Activated effector memory CD4-positive, alpha-beta T cell treated with anti-CD3 and anti-CD28 coated beads, Interleukin-2, amount 50 U/mL, for 16 hours (primary cell): Measurements from ENCODE around the gene THEM4.
"Not testable (repeated sequence)": the region's sequence is repeated elsewhere in the genome, so short reads cannot be mapped to it uniquely, and the experiment has no call there.

Experiments
- DNase-seq: peaks from one replicate; pipeline ENCODE4 v3.0.0-alpha.2; 2020

The THEM4 gene

DNA sequence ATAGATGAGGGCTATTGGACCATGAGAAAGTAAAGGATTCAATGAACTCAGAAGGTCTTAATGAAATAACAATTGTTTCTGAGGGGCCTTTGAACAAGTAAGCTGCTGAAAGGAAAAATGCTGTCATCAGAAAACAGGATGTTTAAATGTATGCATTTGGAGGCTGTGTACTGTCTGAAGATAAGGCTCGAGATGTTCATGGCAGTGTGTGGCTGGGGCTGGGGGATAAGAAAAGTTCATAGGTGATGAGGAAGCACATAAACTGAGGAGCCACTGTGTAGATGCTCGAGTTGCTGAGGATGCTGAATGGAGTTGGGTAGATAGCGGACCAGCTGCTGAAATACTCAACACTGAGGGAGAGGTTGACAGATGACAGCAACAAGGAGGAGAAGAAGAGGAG is 17.8 kb downstream of the THEM4 start:
- no peak for DNase-seq

DNA sequence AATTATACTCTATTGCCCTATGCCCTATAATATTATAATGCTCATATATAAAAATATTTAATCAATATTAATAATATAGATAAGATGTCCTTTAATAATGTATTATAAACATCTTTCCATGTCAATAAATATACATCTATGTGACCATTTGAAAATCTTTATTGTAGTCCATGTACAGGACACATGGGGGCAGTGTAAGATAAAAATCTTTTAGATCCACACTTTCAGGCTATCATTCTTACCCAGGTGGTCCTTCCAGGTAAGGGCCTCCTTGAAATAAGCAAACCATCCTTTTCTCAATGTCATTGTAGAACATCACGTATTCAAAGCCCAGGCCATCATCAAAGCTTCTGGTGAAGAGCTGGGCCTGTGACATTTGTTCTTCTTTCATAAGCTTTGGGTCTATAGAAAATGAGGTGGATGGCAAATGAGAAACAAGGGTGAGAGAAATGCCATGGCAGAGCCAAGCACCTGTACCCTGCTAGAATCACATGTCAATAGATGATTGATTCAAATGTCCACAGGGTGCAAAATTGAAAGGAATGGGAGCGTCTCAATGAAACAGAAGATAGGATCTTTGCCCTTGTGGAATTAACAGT is 20.2 kb downstream of the THEM4 start:
- DNase-seq: no peak

DNA sequence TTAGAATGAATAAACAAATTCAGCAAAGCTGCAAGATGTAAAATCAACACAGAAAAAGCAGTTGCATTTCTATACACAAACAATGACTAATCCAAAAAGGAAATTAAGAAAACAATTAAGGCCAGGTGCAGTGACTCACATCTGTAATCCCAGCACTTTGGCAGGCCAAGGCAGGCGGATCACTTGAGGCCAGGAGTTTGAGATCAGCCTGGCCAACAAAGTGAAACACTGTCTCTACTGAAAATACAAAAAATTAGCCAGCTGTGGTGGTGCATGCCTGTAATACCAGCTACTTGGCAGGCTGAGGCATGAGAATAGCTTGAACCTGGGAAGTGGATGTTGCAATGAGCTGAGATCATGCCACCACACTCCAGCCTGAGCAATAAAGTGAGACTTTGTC is 22.3 kb downstream of the THEM4 start:
- DNase-seq: no peak

DNA sequence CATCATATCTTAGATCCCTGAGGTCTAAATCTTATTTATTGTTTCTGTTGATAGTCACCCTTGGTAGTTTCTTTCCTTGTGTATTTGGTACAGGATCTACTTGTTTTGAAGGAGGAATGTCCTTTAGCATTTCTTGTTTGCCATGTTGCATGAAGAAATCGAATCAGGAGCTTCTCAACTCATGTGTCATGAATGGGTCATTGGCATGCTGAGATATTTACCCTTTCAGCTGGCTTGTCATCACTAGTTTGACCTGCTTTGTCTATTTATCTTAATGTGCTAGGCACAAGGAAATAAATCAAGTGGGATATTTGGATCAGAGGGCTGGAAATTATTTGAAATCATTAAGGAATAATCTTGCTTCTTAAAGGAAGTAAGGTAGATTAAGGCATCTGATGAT is 23.8 kb downstream of the THEM4 start:
- no peak for DNase-seq

- not testable (repeated sequence) for DNase-seq
Observed at GRCh38 chr1:151884879-151885278, 24.4 kb downstream of the THEM4 start.

- DNase-seq: not testable (repeated sequence)
Observed at GRCh38 chr1:151884445-151884844, 24.9 kb downstream of the THEM4 start.

- not testable (repeated sequence) for DNase-seq
Observed at GRCh38 chr1:151883898-151884297, 25.4 kb downstream of the THEM4 start.

GRCh38 chr1:151882918-151883317 is 26.4 kb downstream of the THEM4 start:
- not testable (repeated sequence) for DNase-seq

GRCh38 chr1:151882466-151882865 is 26.8 kb downstream of the THEM4 start:
- no peak for DNase-seq

- no peak for DNase-seq
Observed at GRCh38 chr1:151881479-151881878, 27.8 kb downstream of the THEM4 start.

DNA sequence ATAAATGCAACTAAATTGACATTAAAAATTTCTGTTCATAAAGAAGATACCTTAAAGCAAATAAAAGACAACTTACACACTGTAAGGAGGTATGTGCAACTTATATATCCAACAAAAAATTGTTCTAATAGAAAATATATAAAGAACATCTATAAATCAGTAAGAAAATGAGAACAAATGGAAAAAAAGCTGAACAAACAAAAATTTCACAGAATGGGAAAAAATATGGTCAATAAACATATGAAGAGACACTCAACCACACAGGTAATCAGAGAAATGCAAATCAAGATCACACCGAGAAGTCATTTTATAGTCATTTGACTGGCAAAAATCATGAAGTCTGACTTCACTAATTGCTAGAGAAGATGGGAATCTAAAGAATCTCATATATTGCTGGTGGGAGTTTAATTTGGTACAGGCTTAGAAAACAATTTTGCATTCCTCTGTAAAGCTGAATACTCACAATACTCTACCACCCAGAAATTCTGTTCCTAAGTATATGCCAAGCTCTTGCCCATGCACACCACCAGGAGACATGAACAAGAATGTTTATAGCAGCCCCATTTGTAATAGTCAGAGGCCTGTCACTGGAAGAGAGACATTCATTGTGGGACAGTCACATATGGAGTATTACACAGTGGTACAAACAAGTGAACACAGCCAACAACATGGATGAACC is 33.8 kb downstream of the THEM4 start:
- no peak for DNase-seq

DNA sequence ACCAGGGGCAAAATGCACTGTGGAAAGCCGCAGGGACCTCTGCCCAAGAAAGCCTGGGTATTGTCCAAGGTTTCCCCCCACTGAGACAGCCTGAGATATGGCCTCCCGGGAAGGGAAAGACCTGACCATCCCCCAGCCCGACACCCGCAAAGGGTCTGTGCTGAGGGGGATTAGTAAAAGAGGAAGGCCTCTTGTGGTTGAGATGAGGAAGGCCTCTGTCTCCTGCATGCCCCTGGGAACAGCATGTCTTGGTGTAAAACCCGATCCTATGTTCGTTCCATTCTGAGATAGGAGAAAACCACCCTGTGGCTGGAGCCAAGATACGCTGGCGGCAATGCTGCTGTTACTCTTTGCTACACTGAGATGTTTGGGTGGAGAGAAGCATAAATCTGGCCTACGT is 36.5 kb downstream of the THEM4 start:
- DNase-seq: not testable (repeated sequence)

DNA sequence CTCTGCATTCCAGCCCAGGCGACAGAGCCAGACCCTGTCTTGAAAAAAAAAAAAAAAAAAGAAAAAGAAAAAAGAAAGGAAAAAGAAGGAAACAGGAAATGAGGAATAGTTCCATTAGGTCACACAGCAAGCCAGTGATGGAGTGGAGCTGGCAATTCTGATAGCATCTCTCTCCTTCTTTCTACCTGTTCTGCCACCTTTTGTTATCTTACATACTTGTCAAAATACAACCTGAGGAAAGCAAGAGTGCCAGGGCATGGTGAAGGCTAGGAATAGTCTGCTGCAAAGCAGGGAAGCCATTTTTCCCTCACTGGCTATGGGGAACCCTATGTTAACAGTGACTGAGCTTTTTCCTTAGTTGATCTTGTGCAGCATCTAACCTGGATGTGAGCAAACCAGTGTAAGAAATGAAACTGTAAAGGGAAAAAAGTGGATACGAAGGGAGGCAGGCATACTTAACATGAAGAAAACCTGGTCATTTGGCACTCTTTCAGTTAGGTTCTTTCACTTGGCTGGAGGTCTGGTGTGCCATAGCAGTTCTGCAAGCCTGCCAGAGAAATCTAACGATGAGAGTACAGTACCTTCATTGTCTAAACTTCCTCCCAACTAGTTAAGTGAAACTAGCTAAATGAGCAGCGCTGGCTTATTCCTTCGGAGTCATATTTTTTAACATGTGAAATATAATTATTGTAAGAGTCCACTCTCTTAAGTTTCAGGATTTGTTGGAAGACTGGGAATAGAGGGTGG is 37.9 kb downstream of the THEM4 start:
- DNase-seq: no peak

DNA sequence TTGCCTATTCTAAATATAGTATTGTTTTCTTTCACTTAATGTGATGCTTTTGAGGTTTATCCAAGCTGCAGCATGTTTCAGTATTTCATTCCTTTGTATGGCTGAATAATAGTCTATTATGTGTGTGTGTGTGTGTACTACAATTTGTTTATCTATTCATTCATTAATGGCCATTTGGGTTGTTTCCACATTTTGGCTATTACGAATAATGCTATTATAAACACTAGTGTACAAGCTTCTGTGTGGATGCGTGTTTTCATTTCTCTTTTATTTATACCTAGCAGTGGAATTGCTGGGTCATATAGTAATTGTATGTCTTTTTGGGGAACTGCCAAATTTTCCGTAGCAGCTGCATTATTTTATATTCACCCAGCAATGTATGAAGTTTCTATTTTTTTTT is 40.8 kb downstream of the THEM4 start:
- DNase-seq: no peak

- no peak for DNase-seq
Observed at GRCh38 chr1:151867765-151868411, 41.4 kb downstream of the THEM4 start.

- DNase-seq: no peak
Observed at GRCh38 chr1:151867321-151867720, 42.0 kb downstream of the THEM4 start.

DNA sequence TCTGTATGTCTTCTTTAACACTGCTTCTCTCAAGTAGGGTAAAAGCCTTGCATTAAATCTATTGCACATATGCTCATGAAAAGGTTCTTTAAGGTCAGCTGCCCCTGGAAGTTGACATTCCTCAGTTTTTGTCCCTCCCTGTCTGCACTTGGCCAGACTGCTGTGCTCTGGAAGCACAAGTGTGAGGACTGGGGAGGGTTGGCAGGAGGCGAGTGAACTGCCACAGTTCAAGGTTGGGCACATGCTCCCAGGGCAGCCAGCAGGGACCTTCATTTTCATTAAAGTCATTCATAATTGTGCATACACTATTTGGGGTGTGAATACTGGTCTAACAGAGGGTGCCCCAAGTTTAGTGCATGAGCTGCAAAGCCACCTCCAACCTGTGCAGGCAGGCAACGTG is 44.9 kb downstream of the THEM4 start:
- no peak for DNase-seq

GRCh38 chr1:151862604-151863003 is 46.7 kb downstream of the THEM4 start:
- no peak for DNase-seq

GRCh38 chr1:151860504-151861187 is 48.7 kb downstream of the THEM4 start:
- no peak for DNase-seq

- no peak for DNase-seq
Observed at GRCh38 chr1:151859891-151860293, 49.4 kb downstream of the THEM4 start.

DNA sequence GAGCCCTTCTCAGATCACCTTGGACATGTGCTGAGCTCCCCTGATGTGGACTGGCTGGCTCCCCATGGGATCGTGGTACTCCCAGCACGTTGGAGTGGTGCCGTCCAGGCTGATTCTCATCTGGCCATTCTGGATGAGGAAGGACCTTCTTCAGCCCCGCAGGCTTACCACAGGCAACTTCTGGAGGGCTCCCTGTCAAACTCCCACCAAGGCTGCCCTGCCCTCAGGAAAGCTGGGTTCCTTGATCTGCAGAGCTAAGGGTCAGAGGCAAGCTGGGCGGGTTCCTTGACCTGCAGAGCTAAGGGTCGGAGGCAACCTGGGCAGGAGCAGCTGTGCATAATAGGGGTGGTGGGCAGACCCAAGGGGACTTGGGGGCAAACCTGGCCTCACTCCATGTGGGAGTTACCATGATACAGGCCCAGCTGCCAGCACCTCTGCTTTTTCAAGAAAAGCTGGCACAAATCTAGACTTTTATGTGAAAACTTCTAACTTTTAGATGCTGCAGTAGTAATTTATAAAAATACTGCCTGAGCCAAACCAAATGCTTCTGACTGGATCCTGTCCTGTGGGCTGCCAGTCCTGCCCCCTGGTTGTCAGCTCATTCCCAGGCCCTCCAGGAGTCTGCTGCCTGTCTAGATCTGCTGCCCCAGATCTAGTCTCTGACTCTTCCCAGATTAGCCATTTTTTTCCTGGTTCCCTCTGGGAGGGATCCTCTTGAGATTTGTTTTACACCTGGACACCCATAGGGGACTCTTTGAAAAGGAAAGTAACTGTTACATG is 50.2 kb downstream of the THEM4 start:
- no peak for DNase-seq

DNA sequence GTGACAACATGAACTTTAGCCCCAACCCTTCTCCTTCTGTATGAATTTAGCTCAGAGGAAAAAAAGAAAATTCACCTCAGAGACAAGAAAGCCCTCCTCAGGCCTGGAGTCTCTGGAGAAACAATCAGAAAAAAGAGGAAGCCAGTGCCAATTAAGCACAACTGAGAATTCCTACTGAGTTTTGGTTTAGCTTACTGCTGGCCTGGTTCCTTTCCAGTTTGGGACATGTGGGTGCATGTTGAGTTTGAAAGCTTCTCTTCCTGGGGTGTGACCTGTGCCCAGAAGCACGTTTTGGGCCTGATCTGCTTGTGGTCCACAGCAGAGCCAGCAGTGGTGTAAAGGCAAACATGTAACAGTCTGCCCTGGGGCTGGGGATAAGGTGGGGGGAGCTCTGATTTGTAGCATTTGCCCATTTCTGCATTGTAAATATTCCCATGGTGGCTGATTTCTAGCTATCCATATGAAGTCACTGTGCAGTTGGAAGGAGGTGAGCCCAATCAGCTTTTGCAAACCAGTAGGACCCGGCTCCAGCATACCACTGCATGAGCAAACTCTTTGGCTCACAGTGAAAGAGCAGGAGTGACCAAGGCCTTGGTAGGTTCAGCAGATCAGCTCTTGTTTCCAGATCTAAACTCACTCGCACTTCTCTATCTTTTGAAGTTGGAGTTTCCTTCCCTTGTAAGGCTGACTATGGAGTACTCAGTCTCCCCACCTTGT is 51.1 kb downstream of the THEM4 start:
- no peak for DNase-seq
